Activated CD8-positive, alpha-beta memory T cell treated with anti-CD3 and anti-CD28 coated beads, Interleukin-2, amount 50 U/mL, for 4 hours (primary cell): ENCODE data around the gene ITPKA.
A peak's percentile ranks its signal among the peaks of the same experiment; 100 is the strongest.

Experiments used
- DNase-seq: peaks from one replicate; pipeline ENCODE4 v3.0.0-alpha.2; 2020

ITPKA gene

DNA sequence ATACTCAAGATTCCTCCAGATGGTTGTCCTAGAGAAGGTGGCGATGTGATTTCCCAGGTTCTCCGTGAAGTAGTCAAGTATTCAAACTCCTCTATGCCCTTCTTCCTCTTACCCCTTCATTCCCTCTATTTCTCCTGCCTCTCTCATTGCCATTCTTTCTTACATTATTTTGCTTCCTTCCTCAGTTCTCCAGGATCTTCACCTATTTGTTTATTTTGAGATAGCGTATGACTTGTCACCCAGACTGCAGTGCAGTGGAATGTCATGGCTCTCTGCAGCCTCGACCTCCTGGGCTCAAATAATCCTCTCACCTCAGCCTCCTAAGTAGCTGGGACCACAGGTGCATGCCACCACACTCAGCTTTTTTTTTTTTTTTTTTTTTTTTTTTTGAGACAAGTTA lies 1.8 kb upstream of the ITPKA start:
- DNase-seq: no peak

DNA sequence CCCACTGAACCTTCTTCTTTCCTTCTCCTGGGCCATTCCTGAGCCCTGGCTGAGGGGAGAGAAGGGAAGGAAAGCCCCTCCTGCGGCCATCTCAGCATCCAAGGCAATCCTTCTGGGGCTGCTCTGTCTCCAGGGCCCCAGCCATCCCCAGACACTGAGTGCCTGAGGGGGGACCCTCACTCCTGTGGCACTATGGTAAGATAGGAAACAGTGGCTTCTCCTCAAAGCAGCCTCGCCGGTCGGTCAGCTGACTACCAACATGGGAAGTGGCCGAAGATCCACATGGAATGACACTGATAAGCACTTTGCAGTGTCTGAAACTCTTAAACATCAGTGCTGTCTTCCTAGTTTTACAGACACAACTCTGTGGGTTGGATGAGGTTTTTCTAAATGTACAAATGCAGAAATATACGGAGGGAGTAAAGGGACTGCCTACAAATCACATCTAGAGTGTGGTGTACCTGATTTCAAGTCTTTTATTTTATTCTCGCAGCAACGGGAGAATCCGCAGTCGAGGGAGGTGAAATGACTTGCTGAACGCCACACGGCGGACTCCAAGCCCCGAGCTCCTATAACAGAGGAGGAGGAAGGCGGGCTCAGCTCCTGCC lies 973 bp upstream of the ITPKA start:
- no peak for DNase-seq

DNA sequence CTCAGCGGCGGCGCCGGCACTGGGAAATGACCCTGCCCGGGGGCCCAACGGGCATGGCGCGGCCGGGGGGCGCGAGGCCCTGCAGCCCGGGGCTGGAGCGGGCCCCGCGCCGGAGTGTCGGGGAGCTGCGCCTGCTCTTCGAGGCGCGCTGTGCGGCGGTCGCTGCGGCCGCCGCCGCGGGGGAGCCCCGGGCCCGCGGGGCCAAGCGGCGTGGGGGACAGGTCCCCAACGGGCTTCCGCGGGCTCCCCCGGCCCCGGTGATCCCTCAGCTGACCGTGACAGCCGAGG lies 172 bp downstream of the ITPKA start:
- DNase-seq: no peak

DNA sequence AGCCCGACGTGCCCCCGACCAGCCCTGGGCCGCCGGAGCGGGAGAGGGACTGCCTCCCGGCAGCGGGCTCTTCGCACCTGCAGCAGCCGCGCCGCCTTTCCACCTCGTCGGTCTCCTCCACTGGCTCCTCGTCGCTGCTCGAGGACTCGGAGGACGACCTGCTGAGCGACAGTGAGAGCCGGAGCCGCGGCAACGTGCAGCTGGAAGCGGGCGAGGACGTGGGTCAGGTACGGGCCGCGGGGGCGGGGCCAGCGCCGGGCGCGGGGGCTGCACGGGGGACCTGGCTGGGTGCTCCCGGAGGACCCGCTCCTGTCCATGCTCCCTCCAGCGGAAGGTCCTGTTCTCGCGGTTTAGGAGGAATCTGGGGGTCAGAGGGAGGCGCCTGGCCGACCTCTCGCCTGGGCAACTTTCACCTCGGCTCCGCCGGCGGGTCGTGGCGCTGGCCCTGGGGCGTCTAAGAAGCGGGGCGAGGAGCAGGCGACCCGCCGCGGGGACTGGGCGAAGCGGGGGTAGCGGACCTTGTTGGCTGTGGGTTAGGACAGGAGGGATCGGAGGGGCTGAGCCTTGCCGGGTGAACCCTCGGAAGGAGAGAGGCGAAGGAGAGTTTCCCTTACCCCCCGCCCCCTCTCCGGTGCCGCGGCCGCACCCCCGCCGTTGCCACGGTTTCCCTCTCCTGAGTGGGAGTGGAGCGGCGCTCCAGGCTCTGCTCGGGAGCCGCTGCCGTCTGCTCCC lies 682 bp downstream of the ITPKA start:
- DNase-seq: peak; percentile 42

DNA sequence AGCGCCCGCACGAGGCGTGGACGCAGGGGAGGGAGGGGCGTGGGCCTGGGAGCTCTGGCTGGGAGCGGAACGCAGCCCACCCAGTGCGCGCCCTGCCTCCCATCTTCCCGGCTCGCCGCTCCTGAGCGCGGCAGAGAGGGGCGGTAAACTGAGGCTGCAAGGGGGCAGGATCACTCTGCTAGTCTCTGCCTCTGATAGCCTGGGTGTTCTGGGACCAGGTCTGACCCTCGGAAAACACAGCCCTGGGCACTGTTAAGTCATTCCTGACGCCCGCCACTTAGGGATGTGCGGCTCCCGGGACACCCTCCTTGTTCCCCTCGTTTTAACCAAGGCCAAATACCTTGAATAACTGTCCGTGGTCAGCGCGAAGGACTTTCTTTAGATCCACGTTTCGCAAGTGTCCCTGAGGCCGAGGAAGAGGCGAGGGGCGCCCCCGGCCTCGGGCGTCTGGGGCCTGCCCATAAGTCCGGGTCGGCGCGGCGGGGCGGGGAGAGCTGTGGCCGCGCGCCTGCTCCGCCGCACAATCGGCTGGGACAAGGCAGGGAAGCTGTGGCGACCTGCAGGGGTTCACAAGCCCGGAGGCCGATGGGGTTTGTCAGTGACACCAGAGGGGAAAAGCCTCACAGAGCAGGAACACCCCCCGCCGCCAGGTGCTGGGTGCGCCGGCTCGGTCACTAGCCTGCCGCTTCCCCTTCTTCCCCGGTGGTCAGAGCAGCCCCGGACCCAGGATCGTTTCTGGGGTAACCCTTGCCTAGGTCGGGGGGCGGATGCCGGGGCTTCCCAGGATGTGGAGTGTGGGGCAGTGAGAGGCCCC lies 1.5 kb downstream of the ITPKA start:
- DNase-seq: peak; percentile 43

DNA sequence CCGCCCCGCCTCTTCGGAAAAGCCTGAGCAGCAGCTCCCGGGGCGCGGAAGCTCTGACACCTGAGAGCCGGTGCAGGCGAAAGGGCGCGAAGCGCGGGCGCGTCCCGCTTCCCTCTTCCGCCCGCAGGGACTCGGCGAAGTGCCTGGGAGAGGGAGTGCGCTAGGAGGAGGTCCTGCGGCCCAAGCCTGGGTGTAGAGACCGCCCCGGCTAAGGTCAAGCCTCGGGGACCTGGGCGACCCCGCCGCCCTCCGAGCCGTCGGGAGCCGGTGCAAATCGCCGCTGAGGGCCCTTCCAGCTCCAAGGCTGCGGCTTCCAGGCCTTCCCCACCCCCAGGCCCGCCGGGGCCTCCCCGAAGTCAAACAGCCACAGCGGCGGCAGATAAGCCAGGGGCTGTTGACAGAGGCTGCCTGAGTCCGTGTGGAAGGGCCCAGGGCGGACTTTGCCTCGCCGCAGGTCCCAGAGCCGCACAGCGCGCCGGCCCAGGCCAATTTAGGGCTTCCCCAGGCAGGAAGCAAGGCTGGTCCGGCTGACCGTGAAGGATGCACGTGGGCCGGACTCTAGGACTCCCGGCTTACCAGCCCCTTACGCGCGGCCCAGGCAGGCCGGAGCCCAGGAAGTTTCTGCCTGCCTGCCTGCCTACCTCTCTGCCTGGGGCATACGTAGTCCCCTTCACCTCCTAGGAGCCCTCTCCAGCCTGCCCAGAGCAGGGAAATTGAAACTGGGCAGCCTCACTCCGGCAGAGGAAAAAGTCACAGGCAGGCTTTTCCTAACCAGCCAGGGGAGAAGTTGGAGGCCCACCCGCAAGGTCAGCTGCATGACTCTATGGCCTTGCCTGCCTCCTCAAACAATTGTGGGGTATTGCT lies 2.3 kb downstream of the ITPKA start:
- DNase-seq: no peak

DNA sequence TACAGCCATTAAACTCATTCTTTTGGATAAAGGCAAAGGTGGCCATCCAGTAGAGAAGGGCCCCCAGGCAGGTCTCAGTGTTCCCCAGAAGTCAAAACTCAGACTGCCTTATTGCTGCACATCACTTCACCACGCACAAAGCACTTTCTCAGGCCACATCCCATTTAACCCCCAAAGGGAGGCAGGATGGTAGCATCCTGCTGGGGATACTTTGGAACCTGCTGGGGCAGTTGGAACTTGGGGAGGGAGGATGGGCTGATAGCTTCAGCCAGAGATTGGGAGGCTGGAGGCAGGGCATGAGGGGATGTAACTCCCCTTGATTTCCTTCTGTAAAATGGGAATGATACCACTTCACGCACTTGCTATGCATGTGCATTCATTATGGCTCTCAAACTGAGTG lies 5.0 kb downstream of the ITPKA start:
- no peak for DNase-seq

DNA sequence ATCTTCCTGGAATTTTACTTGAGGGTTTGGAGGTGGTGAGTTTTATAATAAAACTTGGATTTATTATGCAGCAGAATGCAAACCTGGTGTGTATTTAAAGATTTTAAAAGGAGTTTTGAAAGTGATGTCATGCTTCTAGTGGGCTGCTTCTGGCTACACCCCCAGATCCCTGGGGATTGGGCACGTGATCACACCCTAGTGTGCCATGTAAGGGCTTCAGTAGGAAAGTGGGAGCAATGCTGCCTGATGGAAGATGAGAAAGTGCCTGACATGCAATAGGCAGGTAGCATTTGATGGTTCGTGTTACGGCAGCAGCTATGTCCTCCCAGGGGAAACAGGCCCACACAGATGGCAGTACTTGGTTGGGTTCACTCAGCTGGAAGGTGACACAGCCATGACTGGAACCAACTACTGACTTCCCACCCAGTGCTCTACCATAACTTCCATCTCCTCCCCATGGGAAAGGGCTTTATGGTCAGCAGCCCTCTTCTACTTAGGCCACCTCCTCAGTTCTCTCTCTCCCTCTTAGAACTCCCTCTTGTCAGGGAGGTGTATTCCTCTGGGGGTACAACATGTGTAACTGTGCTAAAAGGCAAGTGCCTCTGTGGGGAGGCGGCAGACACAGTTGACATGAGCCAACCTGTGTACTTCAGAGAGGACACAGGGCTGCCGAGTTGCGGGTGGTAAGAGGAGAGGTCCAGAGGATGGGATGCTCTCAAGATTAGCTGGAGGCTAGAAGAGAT lies 5.6 kb downstream of the ITPKA start:
- no peak for DNase-seq

DNA sequence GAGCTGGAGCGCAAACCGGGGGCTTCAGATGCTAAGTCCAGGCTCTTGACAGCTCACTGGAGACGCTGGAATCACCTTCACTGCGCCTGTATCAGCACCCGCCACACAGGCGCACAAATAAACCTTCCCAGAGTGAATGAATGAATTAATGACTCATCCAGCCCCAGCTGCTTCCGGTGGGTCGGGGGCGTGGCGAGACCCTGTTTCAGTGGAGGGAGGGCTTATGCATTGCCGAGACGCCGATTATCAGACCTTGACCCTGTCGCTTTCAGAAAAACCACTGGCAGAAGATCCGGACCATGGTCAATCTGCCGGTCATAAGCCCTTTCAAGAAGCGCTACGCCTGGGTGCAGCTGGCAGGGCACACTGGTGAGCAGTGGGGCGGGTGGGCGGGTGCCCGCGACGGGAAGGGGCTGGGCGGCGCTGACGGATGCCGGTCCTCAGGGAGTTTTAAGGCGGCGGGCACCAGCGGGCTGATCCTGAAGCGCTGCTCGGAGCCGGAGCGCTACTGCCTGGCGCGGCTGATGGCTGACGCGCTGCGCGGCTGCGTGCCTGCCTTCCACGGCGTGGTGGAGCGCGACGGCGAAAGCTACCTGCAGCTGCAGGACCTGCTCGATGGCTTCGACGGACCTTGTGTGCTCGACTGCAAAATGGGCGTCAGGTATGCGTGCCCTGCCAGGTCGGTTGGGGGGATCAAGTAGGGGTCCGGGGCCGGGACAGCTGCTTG lies 7.7 kb downstream of the ITPKA start:
- peak; percentile 48 for DNase-seq

DNA sequence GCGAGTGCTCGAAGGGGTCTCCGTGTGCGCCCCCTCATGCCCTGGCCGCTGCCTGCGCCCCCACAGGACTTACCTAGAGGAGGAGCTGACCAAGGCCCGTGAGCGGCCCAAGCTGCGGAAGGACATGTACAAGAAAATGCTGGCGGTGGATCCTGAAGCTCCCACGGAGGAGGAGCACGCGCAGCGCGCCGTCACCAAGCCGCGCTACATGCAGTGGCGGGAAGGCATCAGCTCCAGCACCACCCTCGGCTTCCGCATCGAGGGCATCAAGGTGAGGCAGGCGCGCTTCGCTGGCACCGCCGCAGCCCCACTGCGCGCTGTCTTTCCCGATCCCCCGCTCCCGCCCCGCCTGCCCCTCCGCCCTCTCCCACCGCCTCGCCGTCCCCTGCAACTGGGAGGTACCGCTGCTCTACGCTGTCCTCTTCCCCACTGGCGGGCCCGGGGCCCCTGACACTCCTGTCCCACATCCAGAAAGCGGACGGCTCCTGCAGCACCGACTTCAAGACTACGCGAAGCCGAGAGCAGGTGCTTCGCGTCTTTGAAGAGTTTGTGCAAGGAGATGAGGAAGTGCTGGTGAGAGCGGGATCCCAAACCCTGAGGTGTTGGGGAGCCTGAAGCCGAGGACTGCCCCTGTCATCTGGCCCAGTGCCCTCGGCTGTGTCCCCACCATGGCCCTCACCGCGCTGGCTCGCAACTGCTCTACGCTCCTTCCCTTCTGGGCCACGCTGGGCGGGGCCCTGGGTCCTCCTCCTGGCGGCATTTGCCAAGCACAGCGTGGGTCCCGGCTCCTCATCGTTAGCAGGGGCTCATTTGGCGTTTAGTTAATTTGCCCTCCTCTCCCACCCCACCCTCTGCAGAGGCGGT lies 8.5 kb downstream of the ITPKA start:
- peak; percentile 41 for DNase-seq

DNA sequence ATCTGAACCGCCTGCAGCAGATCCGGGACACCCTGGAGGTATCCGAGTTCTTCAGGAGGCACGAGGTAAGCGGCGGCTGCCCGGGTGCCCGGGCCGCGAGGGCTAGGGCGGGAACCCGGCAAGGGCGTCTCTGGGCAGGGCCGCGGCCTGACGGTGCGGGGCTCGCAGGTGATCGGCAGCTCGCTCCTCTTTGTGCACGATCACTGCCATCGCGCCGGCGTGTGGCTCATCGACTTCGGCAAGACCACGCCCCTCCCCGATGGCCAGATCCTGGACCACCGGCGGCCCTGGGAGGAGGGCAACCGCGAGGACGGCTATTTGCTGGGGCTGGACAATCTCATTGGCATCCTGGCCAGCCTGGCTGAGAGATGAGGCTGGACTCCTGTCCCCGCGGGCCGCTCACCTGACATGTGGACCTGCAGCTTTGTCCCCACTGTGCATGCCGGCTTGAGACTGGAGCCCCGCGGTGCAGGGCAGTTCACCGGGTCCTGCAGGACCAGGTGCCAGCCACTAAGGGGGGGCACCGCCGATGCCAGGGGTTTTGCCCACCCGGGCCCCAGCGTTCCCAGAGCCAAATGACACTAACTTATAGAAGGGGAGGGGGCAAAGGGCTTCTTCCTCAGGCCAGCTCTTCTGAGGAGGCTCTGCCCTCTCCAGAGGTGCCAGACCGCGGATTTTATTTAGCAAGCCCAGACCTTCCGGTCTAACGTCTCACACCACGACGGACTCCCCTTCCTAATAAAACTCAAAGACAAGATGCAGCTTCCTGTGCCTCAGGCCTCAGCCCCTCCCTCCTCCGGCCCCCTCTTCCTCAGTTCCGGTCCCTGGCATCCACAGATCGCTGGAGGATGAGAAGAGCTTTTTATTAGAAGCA lies 9.4 kb downstream of the ITPKA start:
- DNase-seq: no peak

DNA sequence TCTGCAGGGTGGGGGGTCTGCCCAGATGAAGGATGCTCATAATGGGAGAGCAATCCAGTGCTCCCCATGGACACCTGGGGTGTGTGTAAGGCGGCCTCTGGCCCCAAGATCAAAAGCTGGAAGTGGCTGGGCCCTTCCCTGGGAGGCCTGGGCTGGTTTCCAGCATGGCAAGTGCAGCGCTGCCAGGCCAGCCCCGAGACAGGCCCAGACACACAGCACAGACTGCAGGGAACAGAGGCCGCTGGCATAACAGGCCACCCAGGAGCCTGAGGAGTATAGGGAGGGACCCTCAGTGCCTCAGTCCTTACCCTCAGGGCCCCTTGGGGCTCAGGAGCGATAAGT lies 10.0 kb downstream of the ITPKA start:
- DNase-seq: no peak

DNA sequence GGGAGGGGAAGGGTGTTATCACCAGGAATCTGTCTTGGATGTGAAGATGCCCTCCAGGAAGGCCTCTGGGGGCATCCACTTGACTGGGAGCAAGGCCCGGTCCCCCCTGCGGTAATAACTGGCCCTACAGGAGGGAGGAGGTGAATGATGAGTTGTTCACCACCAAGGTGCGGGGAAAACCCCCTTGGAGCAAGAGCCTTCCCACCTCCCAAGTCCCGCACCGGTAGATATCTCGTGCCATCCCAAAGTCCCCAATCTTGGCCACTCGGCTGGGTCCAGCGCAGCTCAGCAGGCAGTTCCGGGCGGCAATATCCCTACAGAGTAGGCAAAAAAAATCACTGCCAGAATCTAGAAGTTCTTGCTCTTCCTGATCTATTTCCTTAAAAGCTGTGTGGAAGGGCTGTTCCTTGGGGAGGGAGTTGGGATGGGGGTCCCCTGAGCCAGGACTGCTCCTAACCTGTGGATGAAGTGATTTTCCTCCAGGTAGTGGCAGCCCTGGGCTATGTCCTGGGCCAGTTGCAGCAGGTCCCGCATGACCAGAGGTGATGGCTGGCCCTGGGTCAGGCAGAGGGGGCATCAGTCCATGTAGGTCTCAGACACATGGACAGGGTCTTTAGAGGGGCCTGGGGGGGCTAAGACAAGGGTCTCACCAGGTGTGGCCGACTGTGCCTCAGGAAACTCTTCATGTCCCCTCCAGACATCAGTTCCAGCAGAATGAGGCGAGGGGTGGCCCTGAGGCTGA lies 11.2 kb downstream of the ITPKA start:
- DNase-seq: no peak

DNA sequence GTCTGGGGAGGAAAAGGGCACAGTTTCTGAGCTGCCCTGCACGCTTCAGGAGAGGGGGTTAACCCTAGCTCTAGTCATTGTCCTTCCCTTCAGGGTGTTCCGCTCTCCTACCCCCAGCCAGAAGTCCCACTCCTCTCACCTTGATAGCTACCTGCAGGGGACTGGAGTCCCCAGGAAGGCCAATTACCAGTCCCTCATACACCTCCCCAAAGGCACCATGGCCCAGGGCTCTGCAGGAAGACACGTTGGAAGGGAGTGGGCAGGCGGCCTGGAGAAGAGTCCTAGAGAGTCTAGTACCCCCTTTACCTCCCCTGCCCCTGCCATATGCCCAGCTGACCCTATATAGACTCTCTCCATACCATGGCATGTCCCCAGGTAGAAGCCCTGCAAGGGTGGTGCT lies 12.1 kb downstream of the ITPKA start:
- no peak for DNase-seq

DNA sequence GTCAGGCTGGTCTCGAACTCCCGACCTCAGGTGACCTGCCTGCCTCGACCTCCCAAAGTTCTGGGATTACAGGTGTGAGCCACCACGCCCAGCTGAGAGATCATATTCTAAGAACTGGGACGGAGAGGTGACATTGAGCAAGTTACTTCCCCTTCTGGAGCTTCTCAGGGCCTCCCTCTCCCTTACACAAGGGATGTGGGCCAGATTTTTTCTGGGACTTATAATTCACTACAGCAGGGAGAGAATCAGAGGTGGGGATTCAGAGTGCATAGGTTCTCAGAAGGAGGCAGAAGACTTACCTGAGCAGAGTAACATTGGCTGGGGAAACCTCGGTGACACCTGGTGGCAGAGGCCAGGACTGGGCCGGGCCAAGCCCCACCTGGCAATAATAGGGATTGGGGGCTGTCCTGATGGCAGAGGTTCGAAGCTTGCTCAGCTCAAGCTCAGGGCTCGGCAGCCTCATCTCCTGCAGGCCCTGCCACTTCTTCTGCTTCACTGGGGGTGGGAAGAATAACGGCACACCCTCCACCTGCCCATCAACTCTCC lies 13.2 kb downstream of the ITPKA start:
- no peak for DNase-seq

DNA sequence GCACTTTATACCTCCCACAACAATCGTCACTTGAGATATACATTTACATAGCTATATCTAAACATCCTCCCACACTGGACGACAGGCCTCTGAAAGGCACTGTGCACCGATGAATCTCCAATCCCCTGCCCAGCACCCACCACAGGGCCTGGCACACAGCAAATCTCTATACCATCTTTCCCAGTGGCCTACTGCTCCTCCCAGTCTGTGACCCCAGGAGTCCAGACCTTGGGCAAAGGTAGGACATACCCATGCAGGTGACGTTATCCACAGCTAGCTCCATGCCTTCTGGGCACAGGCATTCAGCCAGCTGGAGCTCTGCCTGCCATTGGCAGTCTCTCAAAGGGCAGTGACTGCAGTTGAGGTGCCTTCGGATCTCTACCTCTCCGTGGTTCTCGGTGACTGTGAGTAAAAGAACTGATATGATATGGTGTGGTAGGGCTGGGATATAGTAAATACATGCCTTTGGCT lies 14.2 kb downstream of the ITPKA start:
- DNase-seq: no peak

DNA sequence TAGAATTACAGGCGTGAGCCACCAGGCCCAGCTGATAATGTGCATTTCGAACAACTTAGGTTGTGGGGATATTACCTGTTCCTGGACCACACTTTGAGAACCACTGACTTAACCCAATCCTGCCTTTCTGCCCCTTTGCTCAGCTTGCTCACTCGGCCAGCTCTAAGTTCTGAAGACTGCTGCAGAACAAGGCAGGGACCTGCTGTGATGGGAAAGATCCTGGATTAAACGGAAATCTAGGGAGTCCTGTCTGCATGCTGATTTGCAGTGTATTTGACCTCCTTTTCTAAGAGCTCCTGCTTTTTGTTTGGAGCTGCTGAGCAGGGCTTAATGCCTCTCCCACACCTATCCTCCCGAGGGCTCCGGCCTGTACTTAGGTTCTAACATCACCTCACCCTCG lies 17.1 kb downstream of the ITPKA start:
- no peak for DNase-seq

DNA sequence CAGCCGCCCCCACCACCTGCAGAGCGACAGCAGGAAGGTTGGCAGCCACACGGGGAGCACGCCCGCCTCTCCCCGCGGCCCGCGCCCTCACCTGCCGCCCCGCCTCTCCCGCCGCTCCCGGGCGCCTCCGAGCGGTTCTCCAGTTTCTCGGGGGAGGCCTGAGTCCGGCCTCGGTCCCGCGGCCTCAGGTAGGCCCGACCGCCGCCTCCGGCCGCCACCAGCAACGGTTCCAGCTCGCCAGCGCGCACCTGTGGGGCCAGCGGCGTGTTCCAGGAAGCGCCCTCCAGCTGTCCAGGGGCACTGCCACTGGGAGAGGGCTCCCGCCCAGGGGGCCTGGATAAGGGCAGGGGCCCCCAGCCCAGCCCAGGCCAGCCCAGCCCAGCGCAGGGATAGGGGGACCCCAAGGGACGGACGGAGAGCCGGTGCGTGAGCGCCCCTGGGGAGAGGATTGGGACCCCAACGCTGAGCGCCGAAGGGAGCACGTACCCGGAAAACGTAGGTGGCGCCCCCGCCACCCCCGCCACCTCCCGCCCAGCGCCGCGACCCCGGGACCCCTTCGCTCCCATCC lies 17.7 kb downstream of the ITPKA start:
- DNase-seq: no peak
